HG03064 (cell line): ENCODE results near the gene ZNF101.

Experiments
- ATAC-seq: cut with Tn5 transposase; IDR thresholded peaks from one replicate; pipeline ENCODE4 v1.9.1; 2021; ENCODE audit warnings: low read depth; ENCODE audit not compliant: unreplicated experiment

ZNF101 gene

DNA sequence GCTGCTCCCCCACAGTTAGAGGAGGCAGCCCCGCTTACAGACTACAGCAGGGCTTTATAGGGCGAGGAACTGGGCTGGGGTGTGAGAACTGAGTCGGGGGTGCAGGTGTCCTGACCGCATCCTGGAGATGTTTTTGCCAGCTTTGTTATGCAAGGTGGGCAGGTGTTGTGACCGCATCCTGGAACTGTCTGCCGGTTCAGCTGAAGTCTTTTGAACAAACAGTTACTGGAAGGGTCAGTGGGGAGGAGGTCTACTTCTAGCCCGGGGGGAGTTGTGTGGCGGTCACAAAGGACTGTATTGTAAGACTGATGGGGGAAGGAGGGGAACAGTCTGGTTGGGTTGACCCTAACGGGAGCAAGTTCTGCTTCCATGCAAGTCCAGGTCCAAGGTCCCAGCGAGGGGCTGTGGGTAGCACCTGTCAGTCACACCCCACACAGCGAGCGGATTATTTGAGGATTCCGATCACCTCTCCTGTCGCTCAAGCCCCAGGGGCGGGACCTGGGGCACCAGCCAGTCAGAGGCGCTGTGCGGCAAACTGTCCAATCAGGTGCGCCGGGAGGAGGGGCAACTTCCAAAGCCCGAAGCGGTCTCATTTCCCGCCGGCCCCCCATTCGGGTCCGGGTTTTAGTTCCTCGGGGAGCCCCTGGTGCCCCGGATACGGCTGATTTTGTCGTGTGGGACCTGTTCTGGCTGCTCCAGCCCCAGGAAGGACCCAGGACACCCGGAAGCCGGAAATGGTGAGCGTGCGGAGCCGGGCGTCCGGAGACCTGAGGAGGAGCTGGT, at the start of gene ZNF101:
Gene ZNF101, plus strand, starts transcription at position 610 of the 783 bp plus-strand sequence. Its CDS starts 125 bp downstream, at position 735.
- ATAC-seq = peak; percentile 58

DNA sequence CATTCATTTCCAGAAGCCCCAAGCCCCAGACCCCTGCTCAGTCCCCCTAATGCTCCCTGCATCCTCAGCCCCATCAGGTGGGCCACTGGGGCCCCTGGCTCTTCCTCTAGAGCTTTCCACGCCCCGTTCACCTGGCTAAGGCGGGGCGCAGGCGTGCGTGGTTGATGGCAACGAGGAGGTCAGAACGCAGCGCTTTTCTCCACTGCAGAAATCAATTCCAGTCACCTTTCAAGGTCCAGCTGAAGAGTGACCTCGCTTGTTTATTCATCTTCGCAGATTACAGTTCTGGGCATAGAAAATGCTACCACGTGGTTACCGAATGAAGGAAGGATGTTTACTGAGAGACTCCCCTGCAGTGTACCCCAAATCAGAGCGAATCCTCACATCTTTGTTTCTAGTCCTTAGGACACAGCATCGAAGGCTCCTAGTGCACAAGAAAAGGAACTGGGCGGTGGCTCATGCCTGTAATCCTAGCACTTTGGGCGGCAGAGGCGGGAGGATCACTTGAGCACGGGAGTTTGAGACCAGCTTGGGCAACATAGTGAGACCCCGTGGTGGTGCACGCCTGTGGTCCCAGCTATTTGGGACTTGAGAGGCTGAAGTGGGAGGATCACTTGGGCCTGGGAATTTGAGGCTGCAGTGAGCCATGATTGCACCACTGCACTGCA, 49.3 kb upstream of the ZNF101 start:
- no peak for ATAC-seq

DNA sequence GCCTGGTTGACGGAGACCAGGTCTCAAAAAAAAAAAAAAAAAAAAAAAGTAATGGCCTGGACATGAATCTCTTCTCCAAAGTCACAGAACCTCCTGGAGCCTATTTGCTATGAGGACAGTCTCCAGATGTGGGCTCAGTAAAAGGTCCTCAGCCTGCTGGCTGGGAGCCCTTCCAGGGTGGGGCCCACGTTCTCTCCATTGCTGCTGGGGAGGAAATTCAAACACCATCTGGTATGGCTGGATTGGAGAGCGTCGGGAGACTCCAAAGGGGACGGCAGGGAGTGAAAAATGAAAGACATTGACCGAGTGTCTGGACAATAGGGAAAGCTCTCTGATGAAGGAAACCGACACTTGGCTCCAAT, 48.8 kb upstream of the ZNF101 start:
- ATAC-seq = no peak

DNA sequence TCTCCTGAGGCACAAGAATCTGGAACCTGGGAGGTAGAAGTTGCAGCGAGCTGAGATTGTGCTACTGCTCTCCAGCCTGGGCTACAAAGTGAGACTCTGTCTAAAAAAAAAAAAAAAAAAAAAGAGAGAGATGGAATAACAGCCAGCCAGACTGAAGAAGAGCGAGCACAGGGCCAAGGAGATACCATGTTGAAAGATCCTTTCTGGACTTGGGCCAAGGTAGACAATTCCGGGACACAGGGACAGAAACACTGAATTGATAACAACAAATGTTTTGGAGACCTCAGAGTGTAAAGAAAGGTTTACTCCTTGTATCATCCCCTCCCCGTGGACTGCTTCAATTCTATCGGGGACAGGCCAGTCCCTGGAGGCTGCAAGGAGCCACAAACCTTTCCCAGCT, 45.3 kb upstream of the ZNF101 start:
- no peak for ATAC-seq

DNA sequence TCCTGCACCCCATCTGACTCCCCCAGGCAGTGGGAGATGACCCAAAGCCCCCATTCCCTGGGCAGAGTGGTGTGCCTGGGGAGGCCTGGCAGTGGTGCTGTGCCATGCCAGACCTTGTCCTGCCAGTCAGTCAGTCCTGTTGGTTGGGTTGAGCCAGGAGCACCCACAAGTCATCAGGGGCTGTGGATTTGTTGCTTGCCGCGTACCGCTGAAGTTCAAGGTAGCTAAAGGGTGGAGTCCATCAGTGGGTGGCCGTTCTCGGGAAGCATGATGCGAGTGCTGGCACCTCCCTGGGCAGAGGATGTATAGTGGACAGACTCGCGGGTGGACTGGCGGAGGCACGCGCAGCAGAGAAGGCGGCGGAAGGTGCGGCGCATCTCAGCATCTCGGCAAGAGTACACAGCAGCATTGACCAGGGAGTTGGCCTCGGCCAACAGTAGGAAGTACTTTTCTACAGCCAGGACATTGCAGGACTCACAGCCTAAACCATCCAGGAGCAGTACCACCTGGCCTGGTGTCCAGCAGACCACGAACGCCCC, 44.5 kb upstream of the ZNF101 start:
- ATAC-seq = no peak

DNA sequence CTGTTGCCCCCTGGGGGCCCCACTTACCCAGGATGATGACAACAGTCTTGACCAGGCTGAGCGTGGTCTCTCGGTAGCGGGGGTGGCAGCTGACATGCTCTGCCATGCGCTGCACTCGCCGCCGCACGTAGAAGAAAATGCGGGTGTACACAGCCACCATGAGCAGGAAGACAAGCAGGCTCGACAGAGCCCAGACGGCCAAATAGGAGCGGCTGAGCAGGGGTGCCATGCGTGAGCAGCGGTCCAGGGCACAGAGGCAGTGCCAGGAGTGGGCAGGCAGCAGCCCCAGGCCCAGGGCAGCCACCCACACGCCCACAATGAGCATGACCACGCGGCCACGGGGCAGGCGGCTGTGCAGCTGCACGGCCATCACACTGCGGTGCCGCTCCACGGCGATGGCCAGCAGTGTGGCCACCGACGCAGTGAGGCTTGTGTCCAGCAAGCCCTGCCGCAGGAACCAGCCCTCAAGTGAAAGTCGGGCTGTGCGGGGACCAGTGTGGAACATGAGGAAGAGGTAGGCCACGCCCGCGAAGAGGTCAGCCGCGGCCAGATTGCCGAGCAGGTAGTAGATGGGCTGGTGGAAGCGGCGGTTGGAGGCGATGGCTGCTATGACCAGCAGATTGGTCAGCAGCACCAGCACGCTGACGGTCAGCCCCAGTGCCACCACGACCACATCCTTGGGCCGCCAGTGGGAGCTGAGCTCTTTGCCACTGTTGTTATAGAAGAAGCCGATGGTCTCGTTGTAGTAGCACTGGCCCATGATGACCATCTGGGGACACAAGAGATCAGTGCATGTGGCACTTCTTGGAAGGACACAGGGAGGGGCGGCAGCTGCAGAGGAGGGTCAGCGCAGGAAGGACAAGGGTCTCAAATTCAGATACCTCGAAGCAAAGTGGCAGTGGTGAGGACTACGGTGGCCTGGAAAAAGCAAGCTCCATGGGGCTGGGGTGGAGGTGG, 41.8 kb upstream of the ZNF101 start:
- no peak for ATAC-seq

DNA sequence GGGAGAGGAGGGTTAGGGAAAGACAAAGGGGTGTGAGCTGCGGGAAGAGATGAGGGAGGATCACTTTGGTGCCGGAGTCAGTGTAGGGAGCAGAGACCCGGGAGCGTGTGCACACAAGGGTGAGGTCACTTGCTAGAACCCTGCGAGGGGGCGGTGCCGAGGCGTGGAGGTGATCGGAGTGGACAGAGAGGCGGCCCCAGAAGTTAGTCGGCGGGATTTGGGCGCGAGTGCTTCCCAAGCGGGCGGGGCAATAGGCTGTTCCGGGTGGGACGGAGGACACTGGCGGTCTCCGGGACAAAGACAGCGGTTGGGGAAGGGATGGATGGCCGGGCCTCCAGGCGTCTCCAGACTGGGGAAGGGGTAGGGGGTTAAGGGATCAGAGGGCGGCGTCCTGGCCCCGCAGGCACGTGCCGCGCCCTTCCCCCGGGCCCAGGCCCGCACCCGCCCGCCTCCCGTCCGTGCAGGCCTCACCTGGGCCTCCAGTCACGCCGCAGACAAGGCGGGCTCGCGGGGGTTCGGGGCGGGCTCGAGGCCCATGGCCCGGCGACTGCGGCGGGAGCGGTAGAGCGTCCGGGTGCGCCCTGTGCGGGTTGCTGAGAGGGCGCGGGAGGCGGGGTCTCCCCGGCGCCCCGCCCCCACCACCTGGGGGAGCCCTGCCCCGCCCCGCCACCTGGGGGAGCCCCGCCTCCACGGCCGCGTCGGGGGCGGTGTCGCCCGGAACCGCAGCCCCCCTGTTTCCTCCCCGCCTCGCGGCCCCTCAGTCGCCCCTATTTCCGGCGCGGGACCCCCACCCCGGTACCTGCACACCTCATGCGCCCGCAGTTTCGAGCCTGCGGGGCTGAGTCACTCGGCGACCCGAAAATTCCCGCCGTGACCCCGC, 40.8 kb upstream of the ZNF101 start, which contains the start of gene LPAR2:
Gene LPAR2, minus strand, starts transcription at position 600 of the 880 bp plus-strand sequence. CDS start 945 bp downstream, outside the sequence.
- ATAC-seq = no peak

DNA sequence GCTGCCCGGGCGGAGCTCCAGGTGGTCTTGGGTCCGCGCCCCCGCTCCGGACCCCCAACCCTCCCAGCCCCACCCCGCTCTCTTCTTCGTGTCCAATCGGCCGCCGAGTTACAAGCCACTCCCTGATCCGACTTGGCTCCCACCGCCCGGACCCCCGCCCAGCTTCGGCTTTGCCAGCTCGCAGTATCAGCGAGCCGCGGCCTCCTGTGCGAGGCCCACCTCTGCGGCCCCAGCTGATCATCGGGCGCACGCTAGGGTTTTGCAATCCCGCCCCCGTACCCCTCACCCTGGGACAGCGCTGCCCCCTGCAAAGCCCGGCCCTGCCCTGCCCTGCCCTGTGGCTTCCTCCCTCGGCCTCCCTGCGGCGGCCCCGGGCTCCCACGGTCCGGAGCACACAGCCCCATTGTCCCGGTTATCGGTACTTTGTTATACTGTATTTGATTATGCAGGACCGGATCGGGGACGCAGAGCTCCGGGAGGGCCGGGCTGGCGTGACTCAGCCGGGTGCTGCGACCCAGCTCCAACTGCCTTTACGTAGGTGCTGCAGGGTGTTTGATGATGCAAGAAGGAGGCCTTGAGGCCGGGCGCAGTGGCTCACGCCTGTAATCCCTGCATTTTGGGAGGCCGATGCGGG, 40.0 kb upstream of the ZNF101 start:
- no peak for ATAC-seq

DNA sequence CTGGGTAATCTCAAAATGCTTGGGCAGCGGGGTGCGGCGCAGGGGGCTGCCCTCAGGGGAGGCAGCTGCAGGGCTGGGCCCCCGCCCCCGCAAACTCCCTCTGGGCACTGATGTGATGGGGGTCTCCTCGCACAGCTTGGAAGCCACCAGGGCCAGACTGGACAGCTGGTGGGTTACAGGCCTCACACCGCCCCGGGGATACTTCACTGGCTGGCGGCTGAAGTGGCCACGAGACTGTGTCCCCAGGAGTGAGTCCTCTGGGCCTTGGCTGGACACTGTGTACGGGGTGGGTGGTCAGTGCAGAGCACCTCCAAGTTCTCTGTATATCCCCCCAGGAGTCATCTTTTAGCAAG, 38.6 kb upstream of the ZNF101 start:
- no peak for ATAC-seq

DNA sequence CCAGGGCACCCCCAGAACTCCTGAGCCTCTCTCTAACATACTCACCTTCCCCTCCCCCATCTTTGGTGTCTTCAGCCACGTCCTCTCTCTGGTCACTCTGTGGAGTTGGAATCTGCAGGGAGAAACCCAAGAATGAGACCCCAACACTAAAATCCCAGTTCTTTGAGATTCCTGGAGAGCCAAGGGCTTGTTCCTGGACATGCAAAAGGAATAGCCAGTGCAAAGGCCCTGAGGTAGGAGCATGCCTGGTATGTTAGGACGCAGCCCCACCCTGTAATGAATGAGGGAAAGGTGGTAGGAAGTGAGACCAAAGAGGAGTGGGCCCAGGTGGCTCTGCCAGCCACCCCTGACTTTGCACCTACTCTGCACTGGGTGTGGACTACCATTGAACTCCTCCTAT, 38.2 kb upstream of the ZNF101 start:
- ATAC-seq = no peak

DNA sequence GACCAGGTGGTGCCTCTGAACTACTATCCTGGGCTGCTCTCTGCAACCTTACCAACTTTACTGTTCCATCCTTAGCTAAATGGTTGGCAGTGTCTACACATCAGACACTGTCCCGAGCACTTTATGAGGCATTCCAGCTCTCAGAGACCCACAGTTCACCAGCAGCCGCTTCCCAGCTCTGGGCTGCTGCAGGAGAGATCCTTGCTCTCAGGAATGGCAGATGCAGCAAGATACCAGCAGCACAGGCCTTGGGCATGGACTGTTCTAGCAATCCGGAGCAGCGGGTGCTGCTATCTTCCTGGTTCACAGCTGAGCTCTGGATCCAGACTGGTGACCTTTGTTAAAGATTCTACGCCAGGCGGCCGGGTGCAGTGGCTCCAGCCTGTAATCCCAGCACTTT, 37.3 kb upstream of the ZNF101 start:
- no peak for ATAC-seq

DNA sequence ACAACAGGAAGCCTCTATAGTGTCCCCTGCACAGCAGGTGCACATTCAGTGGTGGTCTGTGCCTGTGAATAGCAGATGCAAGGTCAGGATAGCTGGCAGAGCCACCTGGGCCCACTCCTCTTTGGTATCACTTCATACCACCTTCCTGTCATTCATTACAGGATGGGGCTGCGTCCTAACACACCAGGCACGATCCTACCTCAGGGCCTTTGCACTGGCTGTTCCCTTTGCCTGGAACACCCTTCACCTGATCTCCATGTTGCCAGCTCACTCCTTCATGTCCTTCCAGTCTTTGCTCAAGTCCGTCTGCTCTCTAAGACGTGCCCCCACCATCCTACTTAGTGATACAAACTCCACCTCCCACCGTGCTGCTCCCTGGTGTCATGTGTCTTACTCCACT, 36.0 kb upstream of the ZNF101 start:
- ATAC-seq = no peak

DNA sequence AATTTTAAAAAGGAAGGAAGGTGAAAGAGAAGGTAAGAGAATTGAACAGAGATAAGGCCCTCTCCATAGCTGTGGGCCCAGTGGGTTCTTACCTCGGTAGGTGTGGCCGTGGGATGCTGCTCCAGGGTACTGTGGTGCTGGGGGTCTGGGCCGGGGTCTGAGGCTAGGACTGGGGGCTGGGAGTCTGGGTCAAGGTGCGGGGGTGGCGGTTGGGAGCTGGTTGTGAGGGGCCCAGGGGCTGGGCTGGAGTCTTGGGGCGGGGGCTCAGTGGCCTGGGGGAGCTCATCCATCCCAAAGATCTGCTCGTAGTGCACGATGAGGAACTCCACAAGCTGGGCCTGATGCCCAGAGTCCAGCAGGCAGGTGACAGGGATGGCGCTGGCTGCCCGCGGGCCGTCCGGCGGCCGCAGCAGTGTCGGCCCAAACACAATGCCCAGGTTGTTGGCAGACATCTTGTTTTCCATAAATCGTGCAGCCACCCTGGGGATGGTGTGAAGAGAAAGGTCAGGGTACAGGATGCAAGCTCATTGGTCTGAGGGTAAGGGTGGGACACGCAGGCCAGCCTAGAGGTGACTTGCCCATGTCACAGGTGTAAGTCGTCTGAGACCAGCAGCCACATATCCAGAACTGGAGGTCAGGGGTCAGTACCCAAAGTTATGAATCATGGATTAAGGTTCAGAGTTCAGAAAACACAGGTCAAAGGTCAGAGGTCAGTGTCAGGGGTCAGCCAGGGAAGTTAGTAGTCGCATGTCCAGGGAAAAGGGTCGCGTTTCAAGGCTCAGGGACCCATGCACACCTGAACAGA, 34.7 kb upstream of the ZNF101 start:
- no peak for ATAC-seq

DNA sequence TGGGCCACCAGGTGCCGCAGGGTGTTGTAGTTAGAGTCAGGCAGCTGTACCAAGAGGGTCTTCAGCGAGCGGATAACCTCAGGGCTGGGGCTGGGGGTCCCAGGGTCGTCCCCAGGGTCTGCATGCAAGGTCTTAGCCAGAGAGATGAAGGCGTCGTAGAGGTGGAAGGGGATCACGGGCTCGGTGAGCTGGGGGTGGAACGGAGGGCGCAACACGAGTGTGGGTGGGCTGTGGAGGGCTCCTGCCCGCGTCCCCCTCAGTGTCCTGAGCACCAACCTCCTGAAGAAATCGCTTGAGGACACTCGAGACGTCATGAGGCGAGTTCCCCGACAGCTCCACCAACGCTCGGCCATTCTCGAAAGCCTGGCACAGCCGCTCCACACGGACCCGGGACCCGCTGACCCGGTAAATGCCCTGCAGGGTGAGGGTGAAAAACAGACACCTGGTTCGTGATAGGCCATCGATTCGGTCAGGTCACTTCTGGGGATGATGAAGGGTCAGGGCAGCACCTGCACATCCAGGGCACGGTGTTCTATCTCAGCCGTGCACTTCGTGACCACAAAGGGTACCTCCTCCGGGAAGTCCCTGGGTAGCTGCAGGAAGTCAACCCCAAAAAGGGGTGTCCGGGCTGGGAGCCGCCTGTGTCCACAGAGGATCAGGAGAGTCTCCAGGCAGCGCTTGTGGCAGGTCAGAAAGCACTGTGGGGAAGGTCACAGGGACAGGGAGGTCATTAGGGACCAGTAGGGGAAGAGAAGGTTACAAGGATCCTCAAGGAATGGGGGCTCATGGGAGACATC, 33.9 kb upstream of the ZNF101 start:
- ATAC-seq = no peak

DNA sequence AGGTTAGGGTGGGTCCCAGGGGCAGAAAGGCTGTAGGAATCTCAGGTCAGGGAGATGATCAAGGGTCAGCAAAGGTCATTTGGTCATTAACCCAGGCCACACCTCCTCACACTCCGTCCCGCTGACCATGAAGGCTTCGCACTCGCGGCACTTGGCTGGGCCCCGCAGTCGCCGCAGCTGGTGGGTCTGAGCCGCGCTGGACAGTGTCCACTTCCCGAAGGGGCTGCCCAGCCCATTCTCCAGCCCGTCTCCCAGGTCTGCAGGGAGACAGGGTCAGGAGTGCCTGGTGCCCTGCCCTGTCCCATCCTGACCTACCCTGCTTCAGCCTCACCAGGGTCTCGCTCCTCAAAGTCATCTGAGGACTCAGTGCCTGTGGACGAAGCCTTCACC, 33.3 kb upstream of the ZNF101 start:
- ATAC-seq = no peak

DNA sequence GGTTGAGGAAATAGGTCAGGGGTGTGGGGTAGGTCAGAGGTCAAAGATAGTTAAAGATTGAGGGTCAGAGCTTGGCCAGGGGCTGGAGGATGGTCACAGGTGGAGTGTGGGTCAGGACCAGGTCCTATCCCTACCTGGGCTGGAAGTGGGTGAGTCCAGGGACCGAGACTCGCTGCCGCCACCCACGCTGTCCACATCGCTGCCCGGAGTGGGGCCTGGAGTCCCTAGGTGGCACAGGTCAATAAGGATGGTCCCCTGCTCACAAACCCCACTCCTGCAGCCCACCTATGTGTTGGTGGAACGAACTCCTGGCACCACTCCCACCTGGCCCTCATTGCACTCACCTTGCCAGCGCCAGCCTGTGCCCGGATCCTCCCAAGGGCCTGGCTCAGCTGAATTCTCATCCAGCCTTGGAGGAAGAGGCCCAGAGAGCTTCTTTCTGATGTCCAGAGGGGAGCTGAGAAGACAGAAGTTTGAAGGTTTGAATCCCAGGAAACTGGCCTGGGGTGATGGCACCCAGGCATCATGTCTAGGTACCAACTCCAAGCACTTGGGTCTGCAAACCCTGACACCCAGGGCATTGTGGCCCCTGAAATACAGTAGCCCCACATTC, 32.0 kb upstream of the ZNF101 start:
- no peak for ATAC-seq

DNA sequence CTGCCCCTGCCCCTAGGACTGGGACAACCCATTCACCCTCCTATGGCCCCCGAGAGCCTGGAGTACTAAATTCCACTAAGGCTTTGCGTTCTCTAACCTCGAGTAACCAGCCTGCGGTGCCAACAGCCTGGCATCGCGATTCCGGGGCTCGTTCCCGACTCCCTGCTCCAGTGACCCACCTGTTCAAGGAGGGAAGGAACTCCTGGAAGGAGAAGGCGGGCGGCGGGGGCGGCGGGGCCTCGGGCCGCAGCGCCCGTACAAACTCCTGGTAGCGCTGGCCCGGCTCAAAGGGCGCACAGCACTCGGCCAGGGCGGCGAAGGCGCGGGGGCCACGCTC, 31.5 kb upstream of the ZNF101 start:
- no peak for ATAC-seq
